Epidermal melanocyte (primary cell): ENCODE measurements around the gene MRTO4.
"Not testable (repeated sequence)": the region's sequence is repeated elsewhere in the genome, so short reads cannot be mapped to it uniquely, and the experiment has no call there.

Experiments
- DNase-seq: peaks from one replicate; pipeline ENCODE4 v3.0.0; 2011; ENCODE audit warnings: low spot score; ENCODE audit not compliant: insufficient read length

Gene MRTO4

GRCh38 chr1:19251305-19252196, at the start of gene MRTO4, which contains the start of gene EMC1:
TSS of gene MRTO4 (plus strand) at chr1:19251805. CDS start at chr1:19251836, 31 bp downstream.
TSS of gene EMC1 (minus strand) at chr1:19251524. CDS start at chr1:19251509, 15 bp downstream.
- peak; percentile 88 for DNase-seq

GRCh38 chr1:19202396-19202795, 49.2 kb upstream of the MRTO4 start:
- no peak for DNase-seq

- no peak for DNase-seq
Measured at GRCh38 chr1:19203440-19203839, 48.2 kb upstream of the MRTO4 start.

GRCh38 chr1:19204446-19205266, 46.9 kb upstream of the MRTO4 start:
- no peak for DNase-seq

GRCh38 chr1:19205403-19205802, 46.2 kb upstream of the MRTO4 start:
- DNase-seq, result no peak

GRCh38 chr1:19205845-19206244, 45.8 kb upstream of the MRTO4 start:
- no peak for DNase-seq

GRCh38 chr1:19206947-19207346, 44.7 kb upstream of the MRTO4 start:
- no peak for DNase-seq

- no peak for DNase-seq
Measured at GRCh38 chr1:19208710-19209438, 42.7 kb upstream of the MRTO4 start.

- no peak for DNase-seq
Measured at GRCh38 chr1:19209439-19209989, 42.1 kb upstream of the MRTO4 start.

- DNase-seq, result peak; percentile 82
Measured at GRCh38 chr1:19209990-19210771, 41.4 kb upstream of the MRTO4 start, which contains the start of gene UBR4. TSS of gene UBR4 (minus strand) at chr1:19210266. CDS start at chr1:19210248, 18 bp downstream.

- no peak for DNase-seq
Measured at GRCh38 chr1:19210772-19211549, 40.6 kb upstream of the MRTO4 start.

GRCh38 chr1:19212167-19212566, 39.4 kb upstream of the MRTO4 start:
- DNase-seq, result no peak

- DNase-seq, result no peak
Measured at GRCh38 chr1:19213580-19213979, 38.0 kb upstream of the MRTO4 start.

- not testable (repeated sequence) for DNase-seq
Measured at GRCh38 chr1:19216585-19216984, 35.0 kb upstream of the MRTO4 start.

GRCh38 chr1:19219451-19219850, 32.2 kb upstream of the MRTO4 start:
- DNase-seq, result no peak

GRCh38 chr1:19220080-19220846, 31.3 kb upstream of the MRTO4 start:
- no peak for DNase-seq

- DNase-seq, result no peak
Measured at GRCh38 chr1:19220991-19221390, 30.6 kb upstream of the MRTO4 start.

- DNase-seq, result no peak
Measured at GRCh38 chr1:19222573-19222972, 29.0 kb upstream of the MRTO4 start.
